Natural killer cell (primary cell): ENCODE results near the gene RASGRP3. TPM values are rescaled to one million over a fixed set of nuclear protein-coding genes. Genes with fewer than 3 reads are reported as not detected.

ENCODE experiments used
- ATAC-seq, 3 donors: fragments of 150-1000 bp in 2 of 3; fragments of 200-7000 bp in 1 of 3; cut with Tn5 transposase; 1 replicate in 1 of 3; 2 replicates in 2 of 3; pipeline ENCODE4 v1.10.0; 2021; ENCODE audit warnings: mild to moderate bottlenecking in 2 of 3, moderate library complexity in 2 of 3
- DNase-seq, 2 donors: peaks; one replicate each; pipeline versions ENCODE4 v3.0.0 to v3.0.0-alpha.2; 2013 to 2021; ENCODE audit warnings: mixed read lengths in 1 of 2
- H3K27ac ChIP-seq: one replicate; pipeline ENCODE4 v1.5.1; 2013; ENCODE audit warnings: mild to moderate bottlenecking, low read length
- H3K27me3 ChIP-seq: one replicate; pipeline ENCODE4 v1.6.1; 2013; ENCODE audit warnings: low read length; ENCODE audit not compliant: control insufficient read depth, insufficient read depth
- H3K36me3 ChIP-seq: one replicate; pipeline ENCODE4 v1.6.1; 2013; ENCODE audit warnings: low read length; ENCODE audit not compliant: control insufficient read depth, insufficient read depth
- H3K4me1 ChIP-seq: one replicate; pipeline ENCODE4 v1.6.1; 2013; ENCODE audit warnings: low read length; ENCODE audit not compliant: control insufficient read depth, insufficient read depth
- H3K4me3 ChIP-seq: one replicate; pipeline ENCODE4 v1.5.1; 2013; ENCODE audit warnings: low read length
- H3K9me3 ChIP-seq: one replicate; pipeline ENCODE4 v1.6.1; 2013; ENCODE audit warnings: low read length; ENCODE audit not compliant: control insufficient read depth, insufficient read depth
- H3K27ac Mint-ChIP-seq, 2 donors: one replicate each; pipeline ENCODE4 v1.8.0; 2022; ENCODE audit warnings: mild to moderate bottlenecking in 2 of 2, mixed read lengths in 2 of 2, moderate library complexity in 1 of 2
- H3K27me3 Mint-ChIP-seq, 2 donors: one replicate each; pipeline ENCODE4 v1.8.0; 2022; ENCODE audit warnings: low read depth in 2 of 2, mixed read lengths in 2 of 2
- H3K36me3 Mint-ChIP-seq: one replicate; pipeline ENCODE4 v1.8.0; 2022; ENCODE audit warnings: mixed read lengths
- H3K4me1 Mint-ChIP-seq, 2 donors: one replicate each; pipeline ENCODE4 v1.8.0; 2022; ENCODE audit warnings: mixed read lengths in 2 of 2
- H3K4me3 Mint-ChIP-seq: one replicate; pipeline ENCODE4 v1.8.0; 2022; ENCODE audit warnings: mild to moderate bottlenecking, moderate library complexity, mixed read lengths
- H3K9me3 Mint-ChIP-seq, 2 donors: one replicate each; pipeline ENCODE4 v1.8.0; 2022; ENCODE audit warnings: mixed read lengths in 2 of 2
- CTCF ChIP-seq: fragments of 200-600 bp; IDR thresholded peaks from one replicate; pipeline ENCODE4 v1.8.0; 2022; ENCODE audit warnings: antibody characterized with exemption
- WGBS: methylation state at CpG from one replicate; pipeline ENCODE4 v1.1.7; 2013; ENCODE audit warnings: missing lambda C conversion rate; ENCODE audit not compliant: insufficient coverage; 5-methylcytosine and 5-hydroxymethylcytosine counted together
- intact Hi-C: fragments of 100-400 bp; cut with micrococcal nuclease; formaldehyde crosslinking; loops from one replicate; pipeline ENCODE4 v1.14.2; 2022
- total RNA-seq, 4 donors: library from RNA; stranded (reverse); fragments of 120-200 nt in 1 of 4; gene quantifications; one replicate each; pipeline versions ENCODE4 v1.2.3 to v1.2.4, GENCODE V29; 2013 to 2022

The RASGRP3 gene
- total RNA-seq, 3 donors from 2014 or later (not counting 1 experiment from before 2014, with no cell fraction given): 1.8 to 21.1 (median 2.7) TPM

- Mint-ChIP-seq H3K4me3 (no peak overlapping the region), H3K27ac (no peak overlapping the region), H3K27me3 (peaks cover 0 to 7% of the 10 kb centered on the region in 2 donors), H3K4me1 (no peaks in the 10 kb centered on the region), H3K36me3 (no peaks in the 10 kb centered on the region), H3K9me3 (no peaks in the 10 kb centered on the region)
- Histone ChIP-seq H3K9me3 (no peaks in the 10 kb centered on the region), H3K27me3 (no peaks in the 10 kb centered on the region), H3K27ac (no peak overlapping the region), H3K4me1 (no peaks in the 10 kb centered on the region), H3K36me3 (no peaks in the 10 kb centered on the region), H3K4me3 (no peak overlapping the region)
- WGBS: no CpG with 5 or more reads among the region's 1 CpG
- intact Hi-C loops: no loop called here
- DNase-seq (no peak), ATAC-seq (no peak)
- TF ChIP-seq CTCF: no peak
Observed at GRCh38 chr2:33518929-33519328, 42.5 kb downstream of the RASGRP3 start.

- TF ChIP-seq CTCF: no peak
- H3K27me3 ChIP-seq: no peaks in the 10 kb centered on the region
- H3K36me3 ChIP-seq: no peaks in the 10 kb centered on the region
- peaks cover 0 to 2% of the 10 kb centered on the region in 2 donors for H3K27me3 Mint-ChIP-seq
- DNase-seq: no peak
- ATAC-seq: no peak
- no peak overlapping the region for H3K4me3 ChIP-seq
- H3K36me3 Mint-ChIP-seq: no peaks in the 10 kb centered on the region
- no peaks in the 10 kb centered on the region for H3K9me3 Mint-ChIP-seq
- no peaks in the 10 kb centered on the region for H3K4me1 Mint-ChIP-seq
- H3K4me3 Mint-ChIP-seq: no peak overlapping the region
- H3K9me3 ChIP-seq: no peaks in the 10 kb centered on the region
- H3K27ac ChIP-seq: no peak overlapping the region
- H3K4me1 ChIP-seq: no peaks in the 10 kb centered on the region
- WGBS: 100% methylated on average over 1 of the region's 1 CpG
- no peak overlapping the region for H3K27ac Mint-ChIP-seq
- intact Hi-C loops: no loop called here
Observed at GRCh38 chr2:33521791-33522281, 45.4 kb downstream of the RASGRP3 start.

DNA sequence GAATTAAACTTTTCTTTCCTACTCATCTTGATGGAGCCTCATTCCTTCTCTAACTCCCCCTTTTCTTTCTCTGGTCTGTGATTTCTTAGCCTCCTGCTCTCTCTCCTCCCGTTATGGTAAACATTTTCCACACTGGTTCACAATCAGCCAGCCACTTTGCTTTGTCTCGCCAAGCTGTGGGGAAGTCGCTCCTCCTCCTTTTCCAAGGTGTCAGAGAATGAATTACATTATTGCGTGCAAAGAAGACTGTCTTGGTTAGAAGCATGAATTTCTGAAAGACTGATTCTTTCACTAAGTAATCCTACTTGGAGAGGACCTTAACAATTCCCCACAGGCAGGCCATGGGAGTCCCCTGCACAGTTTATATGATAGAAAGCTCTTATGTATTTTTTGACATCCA, 46.1 kb downstream of the RASGRP3 start:
- no peaks in the 10 kb centered on the region for H3K9me3 ChIP-seq
- intact Hi-C loops: no loop called here
- H3K4me3 ChIP-seq: no peak overlapping the region
- H3K27me3 Mint-ChIP-seq: peaks cover 0 to 2% of the 10 kb centered on the region in 2 donors
- no peak for TF ChIP-seq CTCF
- H3K4me1 Mint-ChIP-seq: no peaks in the 10 kb centered on the region
- H3K4me3 Mint-ChIP-seq: no peak overlapping the region
- H3K27ac ChIP-seq: no peak overlapping the region
- no peaks in the 10 kb centered on the region for H3K27me3 ChIP-seq
- no peak for ATAC-seq
- H3K4me1 ChIP-seq: no peaks in the 10 kb centered on the region
- H3K9me3 Mint-ChIP-seq: no peaks in the 10 kb centered on the region
- no peak for DNase-seq
- no peak overlapping the region for H3K27ac Mint-ChIP-seq
- WGBS: 89% methylated on average over 2 of the region's 4 CpGs
- H3K36me3 Mint-ChIP-seq: no peaks in the 10 kb centered on the region
- no peaks in the 10 kb centered on the region for H3K36me3 ChIP-seq

GRCh38 chr2:33525666-33526065, 49.2 kb downstream of the RASGRP3 start:
- H3K27me3 ChIP-seq: no peaks in the 10 kb centered on the region
- intact Hi-C loops: no loop called here
- ATAC-seq: no peak
- no peaks in the 10 kb centered on the region for H3K36me3 ChIP-seq
- no peak for DNase-seq
- WGBS: 92% methylated on average over 5 of the region's 6 CpGs
- no peaks in the 10 kb centered on the region for H3K9me3 ChIP-seq
- H3K4me1 Mint-ChIP-seq: no peaks in the 10 kb centered on the region
- TF ChIP-seq CTCF: no peak
- H3K27ac Mint-ChIP-seq: no peak overlapping the region
- H3K27ac ChIP-seq: no peak overlapping the region
- H3K9me3 Mint-ChIP-seq: no peaks in the 10 kb centered on the region
- peaks cover 2 to 11% of the 10 kb centered on the region in 2 donors for H3K27me3 Mint-ChIP-seq
- H3K4me1 ChIP-seq: peaks cover 6% of the 10 kb centered on the region
- H3K4me3 ChIP-seq: no peak overlapping the region
- H3K36me3 Mint-ChIP-seq: no peaks in the 10 kb centered on the region
- no peak overlapping the region for H3K4me3 Mint-ChIP-seq
